ENCODE data around the gene CACNA2D3.

GRCh38 chr3:54360320-54360719 lies 238.0 kb downstream of the CACNA2D3 start:
- TF ChIP-seq POLR2A (IDR thresholded peaks at IDR 0.05) = no peak
- TF ChIP-seq CTCF (IDR thresholded peaks at IDR 0.05) = no peak
- TF ChIP-seq EP300 (IDR thresholded peaks at IDR 0.05; ENCODE audit: low read depth) = no peak
- TF ChIP-seq POLR2AphosphoS5 (IDR thresholded peaks at IDR 0.05) = no peak

Data from transverse colon (tissue), 4 donors.